Endothelial cell of umbilical vein (primary cell): Measurements from ENCODE around the gene CYP1A1. TPM values are rescaled to one million over a fixed set of nuclear protein-coding genes. Genes with fewer than 3 reads are reported as not detected.

Experiments used
- BruUV-seq: library from RNA; stranded (reverse); fragments of 400-500 nt; replicated peaks from 2 replicates; lab custom pipeline; 2021; lab: Mats Ljungman, UMichigan
- CTCF ChIA-PET: fragments of 300-600, 350-600 bp; sonication (Branson Sonifier 250); formaldehyde crosslinking; loops from one replicate; lab custom pipeline; 2021; ENCODE audit warnings: antibody characterized with exemption, inconsistent platforms; lab: Charles Lee
- POLR2A ChIA-PET: fragments of 300-600, 350-600 bp; sonication (Branson Sonifier 250); formaldehyde crosslinking; loops from one replicate; lab custom pipeline; 2021; ENCODE audit warnings: antibody characterized with exemption, inconsistent platforms; lab: Charles Lee
- DNase-seq: peaks from one replicate; pipeline ENCODE4 v3.0.0-alpha.2; 2011; ENCODE audit warnings: low read depth, low spot score
- FAIRE-seq: peaks from 2 replicates; lab custom pipeline; 2011; peaks lifted over from hg19 to GRCh38; lab: Jason Lieb, UNC
- H2AFZ ChIP-seq: 2 replicates; pipeline ENCODE4 v1.6.0; 2012; ENCODE audit warnings: low read depth, low read length, control low read depth, inconsistent platforms
- H3K27ac ChIP-seq: 2 replicates; pipeline ENCODE4 v1.5.1; 2011; ENCODE audit warnings: low read depth, mild to moderate bottlenecking, control low read depth, low read length, moderate library complexity; ENCODE audit not compliant: insufficient read depth
- H3K27me3 ChIP-seq, 2 experiments: 2 replicates each; pipeline versions ENCODE4 v1.6.0 to v1.6.1; 2011; ENCODE audit warnings: low read length in 2 of 2, mixed read lengths in 1 of 2; ENCODE audit not compliant: control insufficient read depth in 2 of 2, insufficient read depth in 2 of 2
- H3K36me3 ChIP-seq, 2 experiments: 2 replicates in 1 of 2; 3 replicates in 1 of 2; pipeline ENCODE4 v1.5.1; 2011; ENCODE audit warnings: low read length in 2 of 2, mild to moderate bottlenecking in 1 of 2, moderate library complexity in 1 of 2; ENCODE audit not compliant: control insufficient read depth in 2 of 2, insufficient read depth in 2 of 2; ENCODE audit errors: extremely low read depth in 1 of 2
- H3K4me1 ChIP-seq: 3 replicates; pipeline ENCODE4 v1.5.1; 2011; ENCODE audit warnings: mild to moderate bottlenecking, low read length; ENCODE audit not compliant: control insufficient read depth, insufficient read depth; ENCODE audit errors: extremely low read depth
- H3K4me2 ChIP-seq: 2 replicates; pipeline ENCODE4 v1.6.1; 2011; ENCODE audit warnings: low read length, control low read depth, mixed read lengths; ENCODE audit not compliant: insufficient read depth
- H3K4me3 ChIP-seq, 3 experiments: fragments of 200-600 bp in 1 of 3; sonication (generic), shearing (Covaris generic) in 1 of 3; replicated peaks in 1 of 3; 2 replicates each; pipeline ENCODE4 v1.5.1; 2011 to 2016; ENCODE audit warnings: control low read depth in 3 of 3, low read length in 3 of 3, mild to moderate bottlenecking in 2 of 3, inconsistent platforms in 1 of 3, low read depth in 1 of 3, moderate library complexity in 1 of 3; ENCODE audit not compliant: insufficient read depth in 1 of 3
- H3K79me2 ChIP-seq: 2 replicates; pipeline ENCODE4 v1.6.0; 2012; ENCODE audit warnings: low read length, inconsistent platforms; ENCODE audit not compliant: control insufficient read depth, insufficient read depth
- H3K9ac ChIP-seq: replicated peaks from 2 replicates; pipeline ENCODE3; 2011; ENCODE audit warnings: low read length, control low read depth; ENCODE audit not compliant: insufficient read depth; ENCODE audit errors: extremely low read depth
- H3K9me1 ChIP-seq: replicated peaks from 3 replicates; pipeline ENCODE4 v1.6.0; 2011; ENCODE audit warnings: mild to moderate bottlenecking, low read length; ENCODE audit not compliant: control insufficient read depth, insufficient read depth; ENCODE audit errors: extremely low read depth
- H3K9me3 ChIP-seq: replicated peaks from 2 replicates; pipeline ENCODE4 v1.5.1; 2012; ENCODE audit warnings: low read length, inconsistent platforms; ENCODE audit not compliant: control insufficient read depth, insufficient read depth
- H4K20me1 ChIP-seq: replicated peaks from 2 replicates; pipeline ENCODE3; 2011; ENCODE audit warnings: mild to moderate bottlenecking, low read length; ENCODE audit not compliant: control insufficient read depth, insufficient read depth; ENCODE audit errors: extremely low read depth
- EZH2 ChIP-seq: IDR thresholded peaks from 2 replicates; pipeline ENCODE4 v1.6.1; 2012; ENCODE audit warnings: borderline replicate concordance, low read depth, mild to moderate bottlenecking, moderate library complexity, low read length, inconsistent platforms; ENCODE audit not compliant: severe bottlenecking
- FOS ChIP-seq: IDR thresholded peaks from 2 replicates; pipeline ENCODE4 v1.6.1; 2011; ENCODE audit warnings: mild to moderate bottlenecking, low read length, moderate library complexity, borderline replicate concordance; ENCODE audit not compliant: insufficient read depth
- GATA2 ChIP-seq: IDR thresholded peaks from 2 replicates; pipeline ENCODE4 v1.7.0; 2011; ENCODE audit warnings: low read depth, mild to moderate bottlenecking, moderate library complexity, mixed read lengths, low read length; ENCODE audit not compliant: insufficient read length, insufficient read depth
- JUN ChIP-seq: IDR thresholded peaks from 2 replicates; pipeline ENCODE4 v1.6.1; 2011; ENCODE audit warnings: borderline replicate concordance, low read depth; ENCODE audit not compliant: insufficient read length, insufficient read depth
- MAX ChIP-seq: IDR thresholded peaks from 2 replicates; pipeline ENCODE4 v1.6.1; 2011; ENCODE audit not compliant: insufficient read depth, insufficient read length
- MYC ChIP-seq: IDR thresholded peaks from one replicate; pipeline ENCODE4 v1.6.1; 2011; ENCODE audit warnings: mild to moderate bottlenecking, low read depth, low read length
- POLR2A ChIP-seq: IDR thresholded peaks from 2 replicates; pipeline ENCODE4 v1.6.1; 2012; ENCODE audit warnings: low read depth, mild to moderate bottlenecking, control low read depth, low read length
- POLR2AphosphoS5 ChIP-seq: IDR thresholded peaks from 2 replicates; pipeline ENCODE4 v1.6.1; 2012; ENCODE audit warnings: low read depth, mild to moderate bottlenecking, control low read depth, low read length, moderate library complexity; ENCODE audit not compliant: insufficient read depth
- dilution Hi-C: fragments of 300-500 bp; cut with MboI; formaldehyde crosslinking; loops from one replicate; pipeline ENCODE4 v1.15.0; 2019; ENCODE audit warnings: low sequenced_read_pairs; ENCODE audit not compliant: extremely low pct_ligation_motif_present
- intact Hi-C: fragments of 100-400 bp; cut with micrococcal nuclease; formaldehyde crosslinking; loops from one replicate; pipeline ENCODE4 v1.10.0; 2022
- polyA plus RNA-seq, 4 experiments: library from polyadenylated mRNA; depleted of rRNA in 3 of 4; stranded (reverse) in 3 of 4; unstranded in 1 of 4; fragments of >200 nt; gene quantifications; 2 replicates each; pipeline versions ENCODE4 v1.2.1 to v1.2.3, GENCODE V29; 2011 to 2012; ENCODE audit warnings: missing spikeins in 1 of 4
- total RNA-seq: library from RNA; stranded (reverse); gene quantifications from 2 replicates; pipeline ENCODE4 v1.2.3, GENCODE V29; 2021
- TF ChIP-seq, protein P1 (sequence below), 2 donors: IDR thresholded peaks; 1 replicate in 1 of 2; 2 replicates in 1 of 2; pipeline ENCODE4 v1.5.1; 2011; ENCODE audit warnings: low read length in 2 of 2, mild to moderate bottlenecking in 2 of 2, moderate library complexity in 2 of 2, control low read depth in 1 of 2, inconsistent platforms in 1 of 2, low read depth in 1 of 2; ENCODE audit not compliant: insufficient read depth in 1 of 2; ENCODE audit errors: extremely low read depth in 1 of 2

Gene CYP1A1
- total and polyA plus RNA-seq, 2 donors (not counting 3 experiments of a cell fraction or from before 2014, with no cell fraction given), result 7.6 to 13.1 TPM

- Histone ChIP-seq H3K79me2 (no peaks in the 10 kb centered on the region), H3K9ac (no peak overlapping the region), H3K4me3 (no peak overlapping the region), H3K36me3 (no peaks in the 10 kb centered on the region), H3K27me3 (peaks cover 0 to 2% of the 10 kb centered on the region in 2 experiments), H3K4me1 (peaks cover 2% of the 10 kb centered on the region), H3K9me3 (no peaks in the 10 kb centered on the region), H3K27ac (no peak overlapping the region), H2AFZ (no peak overlapping the region), H3K4me2 (no peak overlapping the region), H4K20me1 (no peaks in the 10 kb centered on the region), H3K9me1 (no peaks in the 10 kb centered on the region)
- BruUV-seq, result no TSS peak
- POLR2A ChIA-PET, result no interaction called here
- FAIRE-seq (no peak), DNase-seq (no peak)
- TF ChIP-seq JUN (no peak), POLR2A (no peak), GATA2 (no peak), FOS (no peak), POLR2AphosphoS5 (no peak), EZH2 (no peak), MAX (no peak), MYC (no peak)
- TF ChIP-seq, protein P1, sequence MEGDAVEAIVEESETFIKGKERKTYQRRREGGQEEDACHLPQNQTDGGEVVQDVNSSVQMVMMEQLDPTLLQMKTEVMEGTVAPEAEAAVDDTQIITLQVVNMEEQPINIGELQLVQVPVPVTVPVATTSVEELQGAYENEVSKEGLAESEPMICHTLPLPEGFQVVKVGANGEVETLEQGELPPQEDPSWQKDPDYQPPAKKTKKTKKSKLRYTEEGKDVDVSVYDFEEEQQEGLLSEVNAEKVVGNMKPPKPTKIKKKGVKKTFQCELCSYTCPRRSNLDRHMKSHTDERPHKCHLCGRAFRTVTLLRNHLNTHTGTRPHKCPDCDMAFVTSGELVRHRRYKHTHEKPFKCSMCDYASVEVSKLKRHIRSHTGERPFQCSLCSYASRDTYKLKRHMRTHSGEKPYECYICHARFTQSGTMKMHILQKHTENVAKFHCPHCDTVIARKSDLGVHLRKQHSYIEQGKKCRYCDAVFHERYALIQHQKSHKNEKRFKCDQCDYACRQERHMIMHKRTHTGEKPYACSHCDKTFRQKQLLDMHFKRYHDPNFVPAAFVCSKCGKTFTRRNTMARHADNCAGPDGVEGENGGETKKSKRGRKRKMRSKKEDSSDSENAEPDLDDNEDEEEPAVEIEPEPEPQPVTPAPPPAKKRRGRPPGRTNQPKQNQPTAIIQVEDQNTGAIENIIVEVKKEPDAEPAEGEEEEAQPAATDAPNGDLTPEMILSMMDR (IDR thresholded peaks at IDR 0.05; ENCODE audit: extremely low read depth in 1 of 2, insufficient read depth in 1 of 2, low read depth in 1 of 2, low read length in 2 of 2), result no peak
- CTCF ChIA-PET, result interaction anchor here (0.6 to 6.8 kb wide), 60 partner anchors 7 to 402 kb away, joined by 3 to 696 read pairs (median 6); partner anchors contain the start of genes CLK3, CSK, CYP11A1 and CYP1A1
- intact Hi-C loops, result loop anchor here (2.0 to 10.0 kb wide), 3 partner anchors 73 to 435 kb away; partner anchors contain the start of genes ARID3B, C15orf39 and EDC3
- dilution Hi-C loops, result loop anchor here (25.0 kb wide), 1 partner anchor 132 kb away; no protein-coding TSS in a partner anchor
Observed at GRCh38 chr15:74769463-74770025, 44.2 kb upstream of the CYP1A1 start.
